ENCODE results near the gene MAMDC2.
A peak's percentile ranks its signal among the peaks of the same experiment; 100 is the strongest.

The MAMDC2 gene

GRCh38 chr9:70147196-70147595 lies 103.5 kb downstream of the MAMDC2 start:
- Histone ChIP-seq H3K4me1 (no peaks in the 10 kb centered on the region; the same call in 1 of the 2 replicates), H3K9me3 (no peaks in the 10 kb centered on the region), H3K36me3 (replicated peaks) (no peaks in the 10 kb centered on the region), H3K27me3 (ENCODE audit: low read depth) (no peaks in the 10 kb centered on the region), H3K4me3 (no peak overlapping the region)
- no peak for DNase-seq (ENCODE audit: low spot score in 2 of 2)
- in situ Hi-C loops (cut with MboI; ENCODE audit: low sequenced_read_pairs): no loop called here

GRCh38 chr9:70147651-70148050 lies 104.0 kb downstream of the MAMDC2 start:
- in situ Hi-C loops (cut with MboI; ENCODE audit: low sequenced_read_pairs): no loop called here
- H3K9me3 ChIP-seq: no peaks in the 10 kb centered on the region

GRCh38 chr9:70152350-70152749 lies 108.7 kb downstream of the MAMDC2 start:
- no peak for DNase-seq (ENCODE audit: low spot score in 2 of 2)
- H3K4me1 ChIP-seq: peaks cover 16% of the 10 kb centered on the region
- H3K4me3 ChIP-seq: no peak overlapping the region
- no peaks in the 10 kb centered on the region for H3K9me3 ChIP-seq
- in situ Hi-C loops (cut with MboI; ENCODE audit: low sequenced_read_pairs): no loop called here
- H3K36me3 ChIP-seq (replicated peaks): no peaks in the 10 kb centered on the region
- H3K27me3 ChIP-seq (ENCODE audit: low read depth): no peaks in the 10 kb centered on the region

More at GRCh38 chr9:70147651-70148050, 104.0 kb downstream of the MAMDC2 start:
- no peaks in the 10 kb centered on the region for H3K36me3 ChIP-seq (replicated peaks)
- no peaks in the 10 kb centered on the region for H3K27me3 ChIP-seq (ENCODE audit: low read depth)
- H3K4me3 ChIP-seq: no peak overlapping the region
- peaks cover 2% of the 10 kb centered on the region for H3K4me1 ChIP-seq
- DNase-seq (ENCODE audit: low spot score in 2 of 2): no peak

GRCh38 chr9:70156729-70157128 lies 113.1 kb downstream of the MAMDC2 start:
- H3K27me3 ChIP-seq (ENCODE audit: low read depth): no peaks in the 10 kb centered on the region
- in situ Hi-C loops (cut with MboI; ENCODE audit: low sequenced_read_pairs): no loop called here
- H3K9me3 ChIP-seq: no peaks in the 10 kb centered on the region
- no peaks in the 10 kb centered on the region for H3K36me3 ChIP-seq (replicated peaks)
- H3K4me1 ChIP-seq: peaks cover 27% of the 10 kb centered on the region
- no peak for DNase-seq (ENCODE audit: low spot score in 2 of 2)
- H3K4me3 ChIP-seq: no peak overlapping the region

DNA sequence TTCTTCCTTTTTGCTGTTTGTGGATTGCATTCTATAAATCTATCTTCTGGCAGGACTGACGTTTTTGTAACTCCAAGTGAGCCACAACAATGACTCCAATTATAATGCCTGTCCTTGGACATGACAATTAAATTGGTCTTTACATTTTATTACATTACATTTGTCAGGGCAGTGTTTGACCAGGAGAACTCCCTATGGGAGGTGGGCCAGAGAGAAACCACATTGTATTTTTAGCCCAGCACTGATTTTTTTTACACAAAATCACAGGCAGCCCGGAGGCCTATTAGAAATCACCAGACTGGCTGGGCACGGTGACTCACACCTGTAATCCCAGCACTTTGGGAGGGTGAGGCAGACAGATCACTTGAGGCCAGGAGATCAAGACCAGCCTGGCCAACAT lies 116.0 kb downstream of the MAMDC2 start:
- no peaks in the 10 kb centered on the region for H3K27me3 ChIP-seq (ENCODE audit: low read depth)
- no peaks in the 10 kb centered on the region for H3K36me3 ChIP-seq (replicated peaks)
- DNase-seq (ENCODE audit: low spot score in 2 of 2): peak; percentile 38 to 70
- H3K4me1 ChIP-seq: peaks cover 24% of the 10 kb centered on the region
- in situ Hi-C loops (cut with MboI; ENCODE audit: low sequenced_read_pairs): no loop called here
- no peak overlapping the region for H3K4me3 ChIP-seq
- H3K9me3 ChIP-seq: no peaks in the 10 kb centered on the region

- no peaks in the 10 kb centered on the region for H3K36me3 ChIP-seq (replicated peaks)
- in situ Hi-C loops (cut with MboI; ENCODE audit: low sequenced_read_pairs): no loop called here
- DNase-seq (ENCODE audit: low spot score in 2 of 2): no peak
- no peaks in the 10 kb centered on the region for H3K27me3 ChIP-seq (ENCODE audit: low read depth)
- H3K4me3 ChIP-seq: no peak overlapping the region
- H3K4me1 ChIP-seq: peaks cover 33% of the 10 kb centered on the region
- H3K9me3 ChIP-seq: no peaks in the 10 kb centered on the region
Measured at GRCh38 chr9:70160686-70161600, 117.3 kb downstream of the MAMDC2 start.

- peak; percentile 72 to 98 for DNase-seq (ENCODE audit: low spot score in 2 of 2)
- no peaks in the 10 kb centered on the region for H3K36me3 ChIP-seq (replicated peaks)
Measured at GRCh38 chr9:70165006-70165602, 121.5 kb downstream of the MAMDC2 start.

DNA sequence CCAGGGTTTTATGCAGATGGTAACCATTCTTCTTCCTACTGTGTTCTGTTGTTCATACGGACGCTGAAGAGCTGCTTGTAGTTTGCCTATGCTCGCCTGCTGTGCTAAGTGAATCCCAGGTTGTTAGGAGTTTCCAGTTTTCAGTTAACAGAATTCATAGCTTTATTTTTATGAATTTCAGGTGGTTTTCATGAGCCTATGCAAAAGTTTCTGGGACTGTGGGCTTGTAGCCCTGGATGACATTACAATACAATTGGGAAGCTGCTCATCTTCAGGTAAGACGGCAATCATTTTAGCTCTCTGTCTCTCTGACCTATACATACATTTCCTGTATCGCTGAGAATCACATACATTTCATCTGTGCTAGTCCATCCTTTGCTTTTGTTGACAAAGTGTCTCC lies 124.9 kb downstream of the MAMDC2 start:
- DNase-seq (ENCODE audit: low spot score in 2 of 2): no peak
- in situ Hi-C loops (cut with MboI; ENCODE audit: low sequenced_read_pairs): no loop called here
- no peaks in the 10 kb centered on the region for H3K9me3 ChIP-seq

More at GRCh38 chr9:70165006-70165602, 121.5 kb downstream of the MAMDC2 start:
- Histone ChIP-seq H3K4me3 (no peak overlapping the region), H3K4me1 (peaks cover 41% of the 10 kb centered on the region), H3K9me3 (no peaks in the 10 kb centered on the region), H3K27me3 (ENCODE audit: low read depth) (no peaks in the 10 kb centered on the region)
- in situ Hi-C loops (cut with MboI; ENCODE audit: low sequenced_read_pairs): no loop called here

DNA sequence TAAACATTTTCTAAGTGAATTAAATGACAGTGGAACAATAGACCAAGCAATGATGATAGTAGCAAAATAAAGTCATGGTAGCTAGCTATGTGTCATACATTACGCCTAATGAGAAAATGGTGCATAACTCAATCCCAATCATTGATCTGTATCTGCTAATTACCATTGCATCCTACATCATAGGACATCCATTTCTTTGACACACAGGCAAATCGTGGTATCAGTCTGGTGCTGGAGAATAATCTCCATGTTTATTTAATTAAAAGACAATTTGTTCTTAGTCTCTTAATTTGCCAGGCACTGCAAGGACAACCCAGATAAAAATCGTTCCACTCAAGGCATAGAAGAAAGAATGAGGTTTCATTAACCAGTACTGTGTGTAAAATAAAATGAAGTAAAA lies 125.6 kb downstream of the MAMDC2 start:
- in situ Hi-C loops (cut with MboI; ENCODE audit: low sequenced_read_pairs): no loop called here
- Histone ChIP-seq H3K27me3 (ENCODE audit: low read depth) (no peaks in the 10 kb centered on the region), H3K9me3 (no peaks in the 10 kb centered on the region), H3K4me1 (peaks cover 31% of the 10 kb centered on the region), H3K36me3 (replicated peaks) (no peaks in the 10 kb centered on the region), H3K4me3 (no peak overlapping the region)
- no peak for DNase-seq (ENCODE audit: low spot score in 2 of 2)

More for the DNA sequence above, 124.9 kb downstream of the MAMDC2 start:
- Histone ChIP-seq H3K4me3 (no peak overlapping the region), H3K36me3 (replicated peaks) (no peaks in the 10 kb centered on the region), H3K4me1 (peaks cover 36% of the 10 kb centered on the region), H3K27me3 (ENCODE audit: low read depth) (no peaks in the 10 kb centered on the region)

DNA sequence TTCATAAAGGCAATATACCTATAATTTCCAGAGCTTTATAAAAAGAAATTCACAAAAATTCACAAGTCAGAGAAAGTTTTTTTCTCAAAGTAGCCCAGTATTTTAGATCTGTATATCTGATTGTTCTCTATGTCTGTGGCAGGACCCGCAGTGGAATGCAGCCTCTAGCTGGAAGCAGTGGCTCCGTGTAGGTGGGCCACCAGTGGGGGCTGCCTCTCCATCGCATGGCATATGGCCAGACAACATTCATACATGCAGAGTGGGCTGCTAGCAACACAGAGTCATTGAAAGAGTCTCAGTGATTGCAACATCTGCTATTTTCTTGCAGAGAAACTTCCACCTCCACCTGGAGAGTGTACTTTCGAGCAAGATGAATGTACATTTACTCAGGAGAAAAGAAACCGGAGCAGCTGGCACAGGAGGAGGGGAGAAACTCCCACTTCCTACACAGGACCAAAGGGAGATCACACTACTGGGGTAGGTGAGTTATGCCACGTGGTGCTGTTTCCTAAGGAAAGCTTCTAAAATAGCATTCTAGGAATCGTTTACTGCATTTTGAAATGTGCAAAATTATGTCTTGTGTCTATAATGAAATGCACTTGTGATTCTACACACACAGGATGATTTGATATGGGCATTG lies 126.6 kb downstream of the MAMDC2 start:
- H3K9me3 ChIP-seq: no peaks in the 10 kb centered on the region
- no peak overlapping the region for H3K4me3 ChIP-seq
- no peak for DNase-seq (ENCODE audit: low spot score in 2 of 2)
- no peaks in the 10 kb centered on the region for H3K27me3 ChIP-seq (ENCODE audit: low read depth)
- H3K4me1 ChIP-seq: peaks cover 24% of the 10 kb centered on the region
- in situ Hi-C loops (cut with MboI; ENCODE audit: low sequenced_read_pairs): no loop called here
- no peaks in the 10 kb centered on the region for H3K36me3 ChIP-seq (replicated peaks)

DNA sequence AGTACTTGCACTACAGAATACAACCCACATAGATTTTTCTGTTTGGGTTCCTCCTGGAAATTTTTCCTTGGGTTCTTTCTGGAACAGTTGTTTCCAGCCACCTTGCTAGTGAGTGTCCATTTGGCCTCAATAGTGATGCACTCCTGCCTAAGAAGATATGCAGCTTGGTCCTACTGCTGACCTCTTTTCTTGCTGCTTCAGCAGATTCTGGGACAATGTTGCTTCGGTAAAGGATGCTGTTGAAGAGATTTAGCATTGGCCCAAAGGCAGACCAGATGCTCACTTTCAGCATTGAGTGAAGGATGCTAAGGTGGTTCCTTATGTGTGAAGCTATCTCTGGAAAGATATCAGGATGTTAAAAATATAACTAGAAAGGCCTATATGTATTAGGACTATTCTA lies 128.9 kb downstream of the MAMDC2 start:
- DNase-seq (ENCODE audit: low spot score in 2 of 2): no peak
- no peak overlapping the region for H3K4me3 ChIP-seq
- H3K4me1 ChIP-seq: peaks cover 4% of the 10 kb centered on the region
- in situ Hi-C loops (cut with MboI; ENCODE audit: low sequenced_read_pairs): no loop called here
- no peaks in the 10 kb centered on the region for H3K27me3 ChIP-seq (ENCODE audit: low read depth)
- H3K9me3 ChIP-seq: no peaks in the 10 kb centered on the region
- H3K36me3 ChIP-seq (replicated peaks): no peaks in the 10 kb centered on the region

- no peak for DNase-seq (ENCODE audit: low spot score in 2 of 2)
- Histone ChIP-seq H3K9me3 (no peaks in the 10 kb centered on the region), H3K4me1 (no peaks in the 10 kb centered on the region), H3K36me3 (replicated peaks) (no peaks in the 10 kb centered on the region), H3K4me3 (no peak overlapping the region), H3K27me3 (ENCODE audit: low read depth) (no peaks in the 10 kb centered on the region)
- in situ Hi-C loops (cut with MboI; ENCODE audit: low sequenced_read_pairs): no loop called here
Measured at GRCh38 chr9:70177121-70177520, 133.5 kb downstream of the MAMDC2 start.

GRCh38 chr9:70192707-70193106 lies 149.1 kb downstream of the MAMDC2 start:
- in situ Hi-C loops (cut with MboI; ENCODE audit: low sequenced_read_pairs): no loop called here
- no peak for DNase-seq (ENCODE audit: low spot score in 2 of 2)
- no peaks in the 10 kb centered on the region for H3K27me3 ChIP-seq (ENCODE audit: low read depth)
- no peaks in the 10 kb centered on the region for H3K9me3 ChIP-seq
- H3K36me3 ChIP-seq (replicated peaks): no peaks in the 10 kb centered on the region
- no peak overlapping the region for H3K4me3 ChIP-seq
- no peaks in the 10 kb centered on the region for H3K4me1 ChIP-seq

- no peak for DNase-seq (ENCODE audit: low spot score in 2 of 2)
- in situ Hi-C loops (cut with MboI; ENCODE audit: low sequenced_read_pairs): no loop called here
- no peaks in the 10 kb centered on the region for H3K4me1 ChIP-seq
- no peaks in the 10 kb centered on the region for H3K27me3 ChIP-seq (ENCODE audit: low read depth)
- no peaks in the 10 kb centered on the region for H3K9me3 ChIP-seq
- no peak overlapping the region for H3K4me3 ChIP-seq
- H3K36me3 ChIP-seq (replicated peaks): no peaks in the 10 kb centered on the region
Measured at GRCh38 chr9:70195456-70195855, 151.8 kb downstream of the MAMDC2 start.
